B cell (primary cell): ENCODE measurements around the gene ABCC10. TPM values are rescaled to one million over a fixed set of nuclear protein-coding genes. Genes with fewer than 3 reads are reported as not detected.
"Not testable (repeated sequence)": the region's sequence is repeated elsewhere in the genome, so short reads cannot be mapped to it uniquely, and the experiment has no call there.

Source experiments
- ATAC-seq: fragments of 200-7000 bp; cut with Tn5 transposase; one replicate; pipeline ENCODE4 v1.10.0; 2021; ENCODE audit warnings: low read depth, mild to moderate bottlenecking, moderate number of reproducible peaks, moderate library complexity
- CTCF ChIA-PET: fragments of 350-600 bp; sonication (Branson Sonifier 250); formaldehyde crosslinking; loops from one replicate; lab custom pipeline; 2021; ENCODE audit warnings: antibody characterized with exemption, inconsistent platforms; lab: Charles Lee
- POLR2A ChIA-PET: fragments of 350-600 bp; sonication (Branson Sonifier 250); formaldehyde crosslinking; loops from one replicate; lab custom pipeline; 2021; ENCODE audit warnings: antibody characterized with exemption; lab: Charles Lee
- DNase-seq: peaks from one replicate; pipeline ENCODE4 v3.0.0; 2013
- H2AFZ ChIP-seq: 2 replicates; pipeline ENCODE4 v1.6.1; 2012; ENCODE audit warnings: mild to moderate bottlenecking, low read depth, low read length; ENCODE audit not compliant: insufficient read depth, poor library complexity, severe bottlenecking
- H3K27ac ChIP-seq, 2 donors: 1 replicate in 1 of 2; 2 replicates in 1 of 2; pipeline ENCODE4 v1.5.1; 2012 to 2013; ENCODE audit warnings: low read length in 2 of 2, mild to moderate bottlenecking in 2 of 2, moderate library complexity in 1 of 2
- H3K27me3 ChIP-seq, 4 experiments: fragments of 200-600 bp in 1 of 4; sonication (generic) in 1 of 4; replicated peaks in 1 of 4; 1 replicate in 2 of 4; 2 replicates in 2 of 4; pipeline versions ENCODE4 v1.6.1 to v1.7.0; 2013 to 2016; ENCODE audit warnings: low read length in 3 of 4, mild to moderate bottlenecking in 2 of 4, mixed read lengths in 1 of 4, moderate library complexity in 1 of 4; ENCODE audit not compliant: insufficient read depth in 4 of 4, control insufficient read depth in 3 of 4; ENCODE audit errors: control extremely low read depth in 1 of 4
- H3K36me3 ChIP-seq, 2 experiments: replicated peaks in 1 of 2; 1 replicate in 1 of 2; 2 replicates in 1 of 2; pipeline versions ENCODE4 v1.6.1 to v1.7.1; 2013; ENCODE audit warnings: low read length in 1 of 2; ENCODE audit not compliant: insufficient read depth in 2 of 2, control insufficient read depth in 1 of 2; ENCODE audit errors: control extremely low read depth in 1 of 2, extremely low read depth in 1 of 2
- H3K4me1 ChIP-seq, 2 donors: fragments of 200-600 bp in 1 of 2; sonication (generic) in 1 of 2; 1 replicate in 1 of 2; 2 replicates in 1 of 2; pipeline versions ENCODE4 v1.5.1 to v1.6.1; 2013 to 2017; ENCODE audit warnings: low read length in 2 of 2; ENCODE audit not compliant: control insufficient read depth in 2 of 2, insufficient read depth in 2 of 2
- H3K4me2 ChIP-seq: replicated peaks from 2 replicates; pipeline ENCODE3; 2012; ENCODE audit warnings: mild to moderate bottlenecking, low read depth, low read length; ENCODE audit not compliant: poor library complexity, severe bottlenecking
- H3K4me3 ChIP-seq, 5 experiments: fragments of 200-600 bp in 1 of 5; sonication (generic) in 1 of 5; 1 replicate in 3 of 5; 2 replicates in 2 of 5; pipeline versions ENCODE4 v1.5.1 to v1.7.0; 2011 to 2016; ENCODE audit warnings: low read length in 4 of 5, mild to moderate bottlenecking in 4 of 5, low read depth in 2 of 5, control low read depth in 1 of 5, moderate library complexity in 1 of 5; ENCODE audit not compliant: insufficient read depth in 1 of 5; ENCODE audit errors: control extremely low read depth in 1 of 5, extremely low read depth in 1 of 5
- H3K79me2 ChIP-seq: fragments of 200-600 bp; sonication (generic); one replicate; pipeline ENCODE4 v1.6.0; 2016; ENCODE audit warnings: low read length; ENCODE audit not compliant: control insufficient read depth, insufficient read depth
- H3K9ac ChIP-seq: fragments of 200-600 bp; sonication (generic); 2 replicates; pipeline ENCODE4 v1.6.1; 2017; ENCODE audit warnings: mild to moderate bottlenecking, low read length, moderate library complexity
- H3K9me3 ChIP-seq, 3 donors: one replicate each; pipeline versions ENCODE4 v1.6.1 to v1.7.1; 2013; ENCODE audit warnings: low read length in 2 of 3; ENCODE audit not compliant: control insufficient read depth in 2 of 3, insufficient read depth in 1 of 3; ENCODE audit errors: control extremely low read depth in 1 of 3
- H4K20me1 ChIP-seq: 2 replicates; pipeline ENCODE4 v1.6.0; 2012; ENCODE audit warnings: mild to moderate bottlenecking, low read length; ENCODE audit not compliant: insufficient read depth, control insufficient read depth, poor library complexity, severe bottlenecking
- H3K27ac Mint-ChIP-seq: one replicate; pipeline ENCODE4 v1.8.0; 2021; ENCODE audit warnings: mixed read lengths
- H3K27me3 Mint-ChIP-seq: one replicate; pipeline ENCODE4 v1.8.0; 2021; ENCODE audit warnings: mixed read lengths
- H3K4me1 Mint-ChIP-seq: one replicate; pipeline ENCODE4 v1.8.0; 2021; ENCODE audit warnings: mixed read lengths
- H3K4me3 Mint-ChIP-seq: one replicate; pipeline ENCODE4 v1.8.0; 2021; ENCODE audit warnings: mixed read lengths
- H3K9me3 Mint-ChIP-seq: one replicate; pipeline ENCODE4 v1.8.0; 2022; ENCODE audit warnings: mixed read lengths; ENCODE audit not compliant: insufficient read depth
- CTCF ChIP-seq: fragments of 200-600 bp; IDR thresholded peaks from one replicate; pipeline ENCODE4 v1.8.0; 2022; ENCODE audit warnings: antibody characterized with exemption, mild to moderate bottlenecking
- EZH2 ChIP-seq: IDR thresholded peaks from 2 replicates; pipeline ENCODE4 v1.6.1; 2012; ENCODE audit warnings: borderline replicate concordance, low read depth, mild to moderate bottlenecking, moderate library complexity, low read length; ENCODE audit not compliant: insufficient read depth, poor library complexity, severe bottlenecking
- WGBS: methylation state at CpG from one replicate; pipeline ENCODE4 v1.1.5; 2013; ENCODE audit warnings: missing lambda C conversion rate; ENCODE audit not compliant: insufficient coverage; 5-methylcytosine and 5-hydroxymethylcytosine counted together
- intact Hi-C: fragments of 100-400 bp; cut with micrococcal nuclease; formaldehyde crosslinking; loops from one replicate; pipeline ENCODE4 v1.10.0; 2022
- polyA plus RNA-seq: library from polyadenylated mRNA; depleted of rRNA; stranded (reverse); fragments of >200 nt; gene quantifications from 2 replicates; pipeline ENCODE4 v1.2.3, GENCODE V29; 2012
- total RNA-seq, 2 donors: library from RNA; stranded (reverse); fragments of 120-200 nt in 1 of 2; gene quantifications; 1 replicate in 1 of 2; 2 replicates in 1 of 2; pipeline versions ENCODE4 v1.2.3 to v1.2.4, GENCODE V29; 2013 to 2022

Gene ABCC10
- total and polyA plus RNA-seq, 2 donors (not counting 1 experiment from before 2014, with no cell fraction given), result 39.5 to 71.5 TPM

- ChIA-PET CTCF (interaction anchor here (0.7 to 1.4 kb wide), 4 partner anchors 18 to 520 kb away, joined by 4 to 7 read pairs (median 4); partner anchors contain the start of gene ABCC10), POLR2A (interaction anchor here (0.6 kb wide), 1 partner anchor 140 kb away, joined by 4 read pairs; no protein-coding TSS in a partner anchor)
- WGBS, result no CpG with 5 or more reads among the region's 9 CpGs
These were observed 30.3 kb downstream of the ABCC10 start for GRCh38 chr6:43457643-43458042.

GRCh38 chr6:43458154-43458553 is 30.8 kb downstream of the ABCC10 start:
- H3K9me3 Mint-ChIP-seq, H3K9ac ChIP-seq, ATAC-seq, H2AFZ ChIP-seq, H3K27ac ChIP-seq, H3K79me2 ChIP-seq, H3K36me3 ChIP-seq, DNase-seq, H3K4me3 ChIP-seq, H4K20me1 ChIP-seq, H3K4me3 Mint-ChIP-seq, H3K27me3 Mint-ChIP-seq, H3K27ac Mint-ChIP-seq, H3K9me3 ChIP-seq, H3K27me3 ChIP-seq, H3K4me2 ChIP-seq: not testable (repeated sequence)
- CTCF ChIA-PET, result interaction anchor here (0.7 kb wide), 1 partner anchor 521 kb away, joined by 4 read pairs; no protein-coding TSS in a partner anchor
- H3K4me1 ChIP-seq, result peaks cover 7 to 12% of the 10 kb centered on the region in 2 donors
- POLR2A ChIA-PET, result interaction anchor here (0.7 to 0.8 kb wide), 2 partner anchors 19 to 227 kb away, joined by 3 read pairs; partner anchors contain the start of gene TJAP1
- peaks cover 14% of the 10 kb centered on the region for H3K4me1 Mint-ChIP-seq
- intact Hi-C loops, result loop anchor here (5.0 kb wide), 1 partner anchor 191 kb away; no protein-coding TSS in a partner anchor
- 97% methylated on average over 14 of the region's 15 CpGs for WGBS

More at GRCh38 chr6:43457643-43458042, 30.3 kb downstream of the ABCC10 start:
- Mint-ChIP-seq H3K4me1 (peaks cover 14% of the 10 kb centered on the region), H3K27me3 (peaks cover 3% of the 10 kb centered on the region), H3K4me3 (no peak overlapping the region), H3K27ac (no peak overlapping the region), H3K9me3 (no peaks in the 10 kb centered on the region)
- Histone ChIP-seq H3K27ac (no peak overlapping the region), H3K4me3 (no peak overlapping the region), H3K4me1 (peaks cover 7 to 12% of the 10 kb centered on the region in 2 donors), H3K79me2 (no peaks in the 10 kb centered on the region), H3K4me2 (no peak overlapping the region), H3K36me3 (no peaks in the 10 kb centered on the region), H3K9me3 (peaks cover 0 to 2% (median 0%) of the 10 kb centered on the region in 3 donors), H2AFZ (no peak overlapping the region), H3K9ac (no peak overlapping the region), H3K27me3 (peaks cover 0 to 4% (median 2%) of the 10 kb centered on the region in 4 experiments), H4K20me1 (no peaks in the 10 kb centered on the region)
- TF ChIP-seq CTCF (no peak), EZH2 (no peak)
- no peak for DNase-seq
- intact Hi-C loops, result loop anchor here (5.0 kb wide), 1 partner anchor 190 kb away; no protein-coding TSS in a partner anchor
- no peak for ATAC-seq
